Measurements from ENCODE around the gene MACROD1.

MACROD1 gene

DNA sequence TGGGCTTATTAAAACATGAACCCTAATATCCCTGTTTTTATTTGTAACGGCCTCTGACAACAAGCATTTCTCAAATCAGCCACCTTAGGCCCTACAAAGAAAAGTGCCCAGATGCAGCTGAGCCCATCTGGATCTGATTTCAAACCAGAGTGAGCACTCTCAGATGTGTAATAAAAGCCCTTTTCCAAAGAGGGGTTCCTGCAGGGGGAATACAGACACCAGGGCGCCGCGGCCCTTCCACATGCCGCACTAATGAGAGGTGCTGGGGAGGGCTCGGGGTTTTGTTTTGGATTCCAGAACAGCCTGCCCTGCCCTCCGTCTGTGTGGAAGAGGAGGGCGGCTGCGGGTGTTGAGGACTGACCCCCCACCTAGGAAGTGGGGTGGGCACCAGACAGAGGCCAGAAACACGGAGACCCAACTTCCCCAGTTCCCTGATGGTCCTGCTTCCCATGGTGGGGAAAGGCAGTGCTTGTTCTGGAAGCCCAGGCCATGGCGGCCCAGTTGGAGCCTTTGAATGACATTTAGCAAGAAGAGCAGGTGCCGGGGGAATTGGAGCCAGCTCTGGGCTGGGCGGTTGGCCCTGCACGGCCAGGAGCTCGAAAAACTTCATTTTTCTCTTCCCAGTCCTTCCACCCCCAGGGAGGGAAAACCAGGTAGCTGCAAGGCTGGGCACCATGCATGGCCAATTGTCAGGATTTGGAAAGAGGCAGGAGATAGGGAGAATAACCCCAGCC, 63.7 kb downstream of the MACROD1 start:
- no peaks in the 10 kb centered on the region; the same call in 1 of the 2 replicates for H3K27me3 ChIP-seq (replicated peaks; ENCODE audit: control insufficient read depth, insufficient read depth, low read length)
- TF ChIP-seq, protein P1, sequence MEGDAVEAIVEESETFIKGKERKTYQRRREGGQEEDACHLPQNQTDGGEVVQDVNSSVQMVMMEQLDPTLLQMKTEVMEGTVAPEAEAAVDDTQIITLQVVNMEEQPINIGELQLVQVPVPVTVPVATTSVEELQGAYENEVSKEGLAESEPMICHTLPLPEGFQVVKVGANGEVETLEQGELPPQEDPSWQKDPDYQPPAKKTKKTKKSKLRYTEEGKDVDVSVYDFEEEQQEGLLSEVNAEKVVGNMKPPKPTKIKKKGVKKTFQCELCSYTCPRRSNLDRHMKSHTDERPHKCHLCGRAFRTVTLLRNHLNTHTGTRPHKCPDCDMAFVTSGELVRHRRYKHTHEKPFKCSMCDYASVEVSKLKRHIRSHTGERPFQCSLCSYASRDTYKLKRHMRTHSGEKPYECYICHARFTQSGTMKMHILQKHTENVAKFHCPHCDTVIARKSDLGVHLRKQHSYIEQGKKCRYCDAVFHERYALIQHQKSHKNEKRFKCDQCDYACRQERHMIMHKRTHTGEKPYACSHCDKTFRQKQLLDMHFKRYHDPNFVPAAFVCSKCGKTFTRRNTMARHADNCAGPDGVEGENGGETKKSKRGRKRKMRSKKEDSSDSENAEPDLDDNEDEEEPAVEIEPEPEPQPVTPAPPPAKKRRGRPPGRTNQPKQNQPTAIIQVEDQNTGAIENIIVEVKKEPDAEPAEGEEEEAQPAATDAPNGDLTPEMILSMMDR (IDR thresholded peaks at IDR 0.05; ENCODE audit: insufficient read depth, low read length, poor library complexity, severe bottlenecking) = no peak
- no peaks in the 10 kb centered on the region for H3K36me3 ChIP-seq (ENCODE audit: control insufficient read depth, insufficient read depth, low read length)
- H3K4me3 ChIP-seq (replicated peaks; ENCODE audit: low read depth, low read length) = no peak overlapping the region
- DNase-seq (ENCODE audit: extremely low read depth, insufficient read length) = no peak

DNA sequence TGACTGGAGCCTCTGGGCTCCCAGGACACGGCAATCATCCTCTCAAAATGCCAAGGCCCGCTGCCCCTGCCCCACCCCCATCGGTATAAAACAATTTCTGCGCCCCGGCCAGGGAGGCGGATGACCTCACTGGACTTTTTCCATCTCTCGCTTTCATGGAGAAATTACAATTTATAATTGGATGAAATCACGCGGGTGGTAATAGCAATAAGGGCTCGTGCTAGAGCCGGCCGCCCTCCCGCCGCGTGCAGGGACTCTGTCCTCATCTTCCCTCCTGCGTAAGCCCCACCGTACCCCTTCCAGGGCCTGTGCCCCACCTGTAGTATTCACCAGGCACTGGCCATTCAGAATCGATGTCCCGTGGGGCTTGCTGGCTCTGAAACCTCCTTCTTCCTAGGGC, 64.5 kb downstream of the MACROD1 start:
- no peaks in the 10 kb centered on the region; the same call in 1 of the 2 replicates for H3K27me3 ChIP-seq (replicated peaks; ENCODE audit: control insufficient read depth, insufficient read depth, low read length)
- no peak overlapping the region for H3K4me3 ChIP-seq (replicated peaks; ENCODE audit: low read depth, low read length)
- DNase-seq (ENCODE audit: extremely low read depth, insufficient read length) = no peak
- H3K36me3 ChIP-seq (ENCODE audit: control insufficient read depth, insufficient read depth, low read length) = no peaks in the 10 kb centered on the region
- TF ChIP-seq, protein P1 (IDR thresholded peaks at IDR 0.05; ENCODE audit: insufficient read depth, low read length, poor library complexity, severe bottlenecking) = no peak

DNA sequence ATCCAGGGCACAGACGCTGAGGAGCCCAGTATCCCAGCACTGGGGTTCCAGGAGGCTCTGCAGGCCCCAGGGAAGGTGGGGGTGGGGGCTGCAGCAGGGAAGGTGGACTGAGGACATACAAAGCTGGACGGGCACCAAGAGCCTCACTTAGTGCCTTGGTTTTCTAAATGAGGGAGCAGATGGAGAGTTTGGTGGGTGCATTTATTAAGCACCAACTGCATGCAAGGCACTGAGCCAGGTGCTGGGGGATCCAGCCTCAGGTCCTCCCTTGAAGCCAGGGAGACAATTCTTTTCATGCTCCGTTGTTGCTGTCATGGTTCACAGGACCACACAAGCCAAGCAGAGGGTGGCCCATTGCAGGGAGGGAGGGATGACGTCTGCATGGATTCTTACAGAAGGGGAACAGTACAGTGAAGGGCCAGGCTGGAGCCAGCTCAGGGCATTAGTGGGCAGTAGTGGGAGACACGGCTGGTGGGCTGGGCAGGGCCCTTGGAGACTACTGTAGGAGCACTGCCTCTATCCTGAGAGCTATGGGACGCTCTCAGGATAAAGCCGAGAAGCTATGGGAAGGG, 65.0 kb downstream of the MACROD1 start:
- H3K4me3 ChIP-seq (replicated peaks; ENCODE audit: low read depth, low read length) = no peak overlapping the region
- no peaks in the 10 kb centered on the region for H3K36me3 ChIP-seq (ENCODE audit: control insufficient read depth, insufficient read depth, low read length)
- no peaks in the 10 kb centered on the region; the same call in 1 of the 2 replicates for H3K27me3 ChIP-seq (replicated peaks; ENCODE audit: control insufficient read depth, insufficient read depth, low read length)
- TF ChIP-seq, protein P1 (IDR thresholded peaks at IDR 0.05; ENCODE audit: insufficient read depth, low read length, poor library complexity, severe bottlenecking) = no peak
- DNase-seq (ENCODE audit: extremely low read depth, insufficient read length) = no peak

DNA sequence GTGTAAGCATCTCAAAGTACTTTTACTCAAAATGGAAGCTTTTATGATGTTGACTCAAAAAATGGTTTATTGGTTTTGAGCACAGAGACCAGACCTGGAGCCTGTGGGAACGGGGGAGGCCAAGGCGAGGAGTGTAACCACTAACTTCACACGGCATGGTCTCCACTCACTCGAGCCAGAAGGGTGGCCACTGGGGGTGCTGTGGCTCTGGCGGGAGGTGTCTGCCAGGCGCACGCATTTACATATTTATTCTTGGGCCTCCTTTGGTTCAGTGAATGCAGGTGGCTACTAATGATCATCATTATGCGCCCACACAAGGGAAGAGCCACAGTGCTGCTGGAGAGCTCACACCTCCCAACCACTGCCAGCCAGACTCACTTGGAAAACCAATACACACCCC, 65.6 kb downstream of the MACROD1 start:
- TF ChIP-seq, protein P1 (IDR thresholded peaks at IDR 0.05; ENCODE audit: insufficient read depth, low read length, poor library complexity, severe bottlenecking) = peak; percentile 69
- peak; percentile 33 for DNase-seq (ENCODE audit: extremely low read depth, insufficient read length)
- H3K27me3 ChIP-seq (replicated peaks; ENCODE audit: control insufficient read depth, insufficient read depth, low read length) = no peaks in the 10 kb centered on the region; the same call in 1 of the 2 replicates

DNA sequence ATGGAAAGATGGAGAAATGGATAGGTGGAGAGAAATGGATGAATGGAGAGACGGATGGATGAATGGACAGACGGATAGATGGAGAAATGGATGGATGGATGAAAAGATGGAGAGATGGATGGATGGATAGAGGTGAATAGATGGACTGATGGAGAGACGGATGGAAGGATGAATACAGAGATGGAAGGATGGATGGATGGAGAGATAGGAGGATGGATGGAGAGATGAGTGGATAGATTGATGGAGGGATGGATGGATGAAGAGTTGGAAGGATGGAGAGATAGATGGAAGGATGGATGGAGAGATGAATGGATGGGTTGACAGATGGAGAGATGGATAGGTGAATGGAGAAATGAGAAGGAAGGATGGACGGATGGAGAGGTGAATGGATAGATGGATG, 66.5 kb downstream of the MACROD1 start:
- Histone ChIP-seq H3K4me3 (replicated peaks; ENCODE audit: low read depth, low read length) (no peak overlapping the region), H3K27me3 (replicated peaks; ENCODE audit: control insufficient read depth, insufficient read depth, low read length) (no peaks in the 10 kb centered on the region; the same call in 1 of the 2 replicates), H3K36me3 (ENCODE audit: control insufficient read depth, insufficient read depth, low read length) (no peaks in the 10 kb centered on the region)
- TF ChIP-seq, protein P1 (IDR thresholded peaks at IDR 0.05; ENCODE audit: insufficient read depth, low read length, poor library complexity, severe bottlenecking) = no peak
- DNase-seq (ENCODE audit: extremely low read depth, insufficient read length) = no peak

More for the DNA sequence above, 65.6 kb downstream of the MACROD1 start:
- no peaks in the 10 kb centered on the region for H3K36me3 ChIP-seq (ENCODE audit: control insufficient read depth, insufficient read depth, low read length)
- H3K4me3 ChIP-seq (replicated peaks; ENCODE audit: low read depth, low read length) = no peak overlapping the region

Measured in GM06990 (cell line).